22Rv1 (cell line): ENCODE results near the gene VWA8.

Source experiments
- CTCF ChIP-seq: fragments of 450-650 bp; IDR thresholded peaks from 2 replicates; pipeline ENCODE4 v1.5.1; 2017; ENCODE audit warnings: mild to moderate bottlenecking
- ZFX ChIP-seq: fragments of 450-650 bp; IDR thresholded peaks from 2 replicates; pipeline ENCODE4 v1.6.1; 2017; ENCODE audit warnings: antibody characterized with exemption, borderline replicate concordance

GRCh38 chr13:41822560-41822959 lies 138.3 kb downstream of the VWA8 start:
- TF ChIP-seq CTCF (no peak), ZFX (no peak)
